PC-3 (cell line): Measurements from ENCODE around the gene GABRD.

Source experiments
- CTCF ChIP-seq: fragments of 300-600 bp; sonication (generic); conservative IDR thresholded peaks from 2 replicates; pipeline ENCODE4 v1.5.1; 2017; ENCODE audit warnings: antibody characterized with exemption, low read depth, mild to moderate bottlenecking, low read length
- EZH2 ChIP-seq: fragments of 300-600 bp; sonication (generic); IDR thresholded peaks from one replicate; pipeline ENCODE4 v1.6.1; 2017; ENCODE audit warnings: antibody characterized with exemption, mild to moderate bottlenecking, low read length; ENCODE audit not compliant: unreplicated experiment
- EZH2phosphoT487 ChIP-seq: fragments of 300-600 bp; sonication (generic); IDR thresholded peaks from 2 replicates; pipeline ENCODE4 v1.6.1; 2018; ENCODE audit warnings: mild to moderate bottlenecking, antibody characterized with exemption, low read length, borderline replicate concordance

GRCh38 chr1:1989789-1990188 lies 29.4 kb upstream of the GABRD start:
- TF ChIP-seq CTCF (no peak), EZH2 (no peak), EZH2phosphoT487 (no peak)
